Pons (tissue), 1 donor: ENCODE measurements around the gene SPTBN1.

Experiments used
- DNase-seq: peaks from one replicate; pipeline ENCODE4 v3.0.0-alpha.2; 2016; ENCODE audit warnings: low spot score

SPTBN1 gene

GRCh38 chr2:54590216-54591120, 134.3 kb downstream of the SPTBN1 start:
- DNase-seq, result no peak

GRCh38 chr2:54591551-54591950, 135.4 kb downstream of the SPTBN1 start:
- no peak for DNase-seq

- no peak for DNase-seq
Measured at GRCh38 chr2:54593249-54593648, 137.1 kb downstream of the SPTBN1 start.

GRCh38 chr2:54594048-54594447, 137.9 kb downstream of the SPTBN1 start:
- no peak for DNase-seq

- DNase-seq, result no peak
Measured at GRCh38 chr2:54595161-54595803, 139.2 kb downstream of the SPTBN1 start.

GRCh38 chr2:54595999-54596902, 140.1 kb downstream of the SPTBN1 start:
- DNase-seq, result no peak

GRCh38 chr2:54597153-54597848, 141.2 kb downstream of the SPTBN1 start:
- no peak for DNase-seq

GRCh38 chr2:54598347-54599325, 142.5 kb downstream of the SPTBN1 start:
- DNase-seq, result no peak

GRCh38 chr2:54599326-54599710, 143.2 kb downstream of the SPTBN1 start:
- no peak for DNase-seq

- no peak for DNase-seq
Measured at GRCh38 chr2:54599914-54600313, 143.8 kb downstream of the SPTBN1 start.

- no peak for DNase-seq
Measured at GRCh38 chr2:54601339-54601738, 145.2 kb downstream of the SPTBN1 start.

GRCh38 chr2:54602736-54603322, 146.7 kb downstream of the SPTBN1 start:
- DNase-seq, result no peak

- no peak for DNase-seq
Measured at GRCh38 chr2:54603357-54603756, 147.2 kb downstream of the SPTBN1 start.

- no peak for DNase-seq
Measured at GRCh38 chr2:54603796-54604195, 147.7 kb downstream of the SPTBN1 start.

- DNase-seq, result no peak
Measured at GRCh38 chr2:54604871-54605270, 148.7 kb downstream of the SPTBN1 start.

GRCh38 chr2:54605836-54606235, 149.7 kb downstream of the SPTBN1 start:
- DNase-seq, result no peak

GRCh38 chr2:54606393-54606958, 150.3 kb downstream of the SPTBN1 start:
- DNase-seq, result no peak

- DNase-seq, result no peak
Measured at GRCh38 chr2:54608224-54608623, 152.1 kb downstream of the SPTBN1 start.

- DNase-seq, result no peak
Measured at GRCh38 chr2:54609241-54609640, 153.1 kb downstream of the SPTBN1 start.

GRCh38 chr2:54609647-54610046, 153.5 kb downstream of the SPTBN1 start:
- DNase-seq, result no peak
